ENCODE data around the gene NGEF. TPM values are rescaled to one million over a fixed set of nuclear protein-coding genes. Genes with fewer than 3 reads are reported as not detected.

The NGEF gene
- total RNA-seq, 2 donors from 2014 or later: 0.81 to 3.6 TPM

GRCh38 chr2:232955856-232956255, 57.2 kb downstream of the NGEF start:
- no peak for ATAC-seq (ENCODE audit: insufficient number of reproducible peaks, low FRiP score, low read depth)
- no peak overlapping the region for H3K4me3 ChIP-seq
- DNase-seq (ENCODE audit: low spot score): no peak
- no peak overlapping the region for H3K27ac ChIP-seq
- H3K4me1 ChIP-seq (ENCODE audit: control insufficient read depth in 1 of 2, low read depth in 2 of 2): no peaks in the 10 kb centered on the region
- H3K27me3 ChIP-seq (replicated peaks; ENCODE audit: insufficient read depth): no peaks in the 10 kb centered on the region
- TF ChIP-seq CTCF (IDR thresholded peaks at IDR 0.05): no peak
- no peaks in the 10 kb centered on the region for H3K36me3 ChIP-seq
- no peaks in the 10 kb centered on the region for H3K9me3 ChIP-seq

GRCh38 chr2:232954691-232955090, 58.4 kb downstream of the NGEF start:
- no peak overlapping the region for H3K27ac ChIP-seq
- no peak overlapping the region for H3K4me3 ChIP-seq
- no peak for TF ChIP-seq CTCF (IDR thresholded peaks at IDR 0.05)
- H3K4me1 ChIP-seq (ENCODE audit: control insufficient read depth in 1 of 2, low read depth in 2 of 2): no peaks in the 10 kb centered on the region
- H3K36me3 ChIP-seq: no peaks in the 10 kb centered on the region
- DNase-seq (ENCODE audit: low spot score) (no peak), ATAC-seq (ENCODE audit: insufficient number of reproducible peaks, low FRiP score, low read depth) (no peak)
- H3K27me3 ChIP-seq (replicated peaks; ENCODE audit: insufficient read depth): no peaks in the 10 kb centered on the region
- no peaks in the 10 kb centered on the region for H3K9me3 ChIP-seq

- TF ChIP-seq CTCF (IDR thresholded peaks at IDR 0.05): no peak
- H3K4me1 ChIP-seq (ENCODE audit: control insufficient read depth in 1 of 2, low read depth in 2 of 2): no peaks in the 10 kb centered on the region
- ATAC-seq (ENCODE audit: insufficient number of reproducible peaks, low FRiP score, low read depth): no peak
- H3K27me3 ChIP-seq (replicated peaks; ENCODE audit: insufficient read depth): no peaks in the 10 kb centered on the region
- H3K4me3 ChIP-seq: no peak overlapping the region
- no peak overlapping the region for H3K27ac ChIP-seq
- no peak for DNase-seq (ENCODE audit: low spot score)
- H3K9me3 ChIP-seq: no peaks in the 10 kb centered on the region
- H3K36me3 ChIP-seq: no peaks in the 10 kb centered on the region
These were observed 61.2 kb downstream of the NGEF start for GRCh38 chr2:232951891-232952290.

GRCh38 chr2:232951181-232951580, 61.9 kb downstream of the NGEF start:
- Histone ChIP-seq H3K9me3 (no peaks in the 10 kb centered on the region), H3K27me3 (replicated peaks; ENCODE audit: insufficient read depth) (no peaks in the 10 kb centered on the region), H3K27ac (no peak overlapping the region), H3K36me3 (no peaks in the 10 kb centered on the region), H3K4me3 (no peak overlapping the region), H3K4me1 (ENCODE audit: control insufficient read depth in 1 of 2, low read depth in 2 of 2) (no peaks in the 10 kb centered on the region)
- no peak for ATAC-seq (ENCODE audit: insufficient number of reproducible peaks, low FRiP score, low read depth)
- no peak for DNase-seq (ENCODE audit: low spot score)
- TF ChIP-seq CTCF (IDR thresholded peaks at IDR 0.05): no peak

- Histone ChIP-seq H3K27ac (no peak overlapping the region), H3K27me3 (replicated peaks; ENCODE audit: insufficient read depth) (no peaks in the 10 kb centered on the region), H3K4me1 (ENCODE audit: control insufficient read depth in 1 of 2, low read depth in 2 of 2) (no peaks in the 10 kb centered on the region), H3K36me3 (no peaks in the 10 kb centered on the region), H3K9me3 (no peaks in the 10 kb centered on the region), H3K4me3 (no peak overlapping the region)
- no peak for TF ChIP-seq CTCF (IDR thresholded peaks at IDR 0.05)
- ATAC-seq (ENCODE audit: insufficient number of reproducible peaks, low FRiP score, low read depth) (peak; percentile 12), DNase-seq (ENCODE audit: low spot score) (no peak)
These were observed 62.3 kb downstream of the NGEF start for GRCh38 chr2:232950751-232951150.

Data from thoracic aorta (tissue), 2 donors.